ENCODE results near the gene TPPP. TPM values are rescaled to one million over a fixed set of nuclear protein-coding genes. Genes with fewer than 3 reads are reported as not detected.

TPPP gene
- total RNA-seq, 2 experiments from 2014 or later, result 0.10 to 0.15 TPM

GRCh38 chr5:677131-678101 lies 15.7 kb downstream of the TPPP start:
- POLR2A ChIA-PET, result no interaction called here
- CTCF ChIA-PET, result no interaction called here
- Mint-ChIP-seq H3K36me3 (ENCODE audit: low read depth) (no peaks in the 10 kb centered on the region), H3K27ac (no peak overlapping the region), H3K4me3 (no peak overlapping the region), H3K4me1 (peaks cover 6% of the 10 kb centered on the region), H3K9me3 (no peaks in the 10 kb centered on the region), H3K27me3 (peaks cover 5% of the 10 kb centered on the region)
- peak; percentile 14 for DNase-seq

- no peak for DNase-seq
- no peaks in the 10 kb centered on the region for H3K36me3 Mint-ChIP-seq (ENCODE audit: low read depth)
- POLR2A ChIA-PET, result no interaction called here
- CTCF ChIA-PET, result no interaction called here
- no peak overlapping the region for H3K27ac Mint-ChIP-seq
- no peaks in the 10 kb centered on the region for H3K9me3 Mint-ChIP-seq
- no peak overlapping the region for H3K4me3 Mint-ChIP-seq
- peaks cover 5% of the 10 kb centered on the region for H3K27me3 Mint-ChIP-seq
- peaks cover 6% of the 10 kb centered on the region for H3K4me1 Mint-ChIP-seq
Measured at GRCh38 chr5:676699-677076, 16.5 kb downstream of the TPPP start.

GRCh38 chr5:675871-676698 lies 17.1 kb downstream of the TPPP start:
- Mint-ChIP-seq H3K4me3 (no peak overlapping the region), H3K4me1 (peaks cover 6% of the 10 kb centered on the region), H3K36me3 (ENCODE audit: low read depth) (no peaks in the 10 kb centered on the region), H3K27ac (no peak overlapping the region), H3K27me3 (peaks cover 5% of the 10 kb centered on the region), H3K9me3 (no peaks in the 10 kb centered on the region)
- ChIA-PET POLR2A (no interaction called here), CTCF (no interaction called here)
- DNase-seq, result no peak

GRCh38 chr5:675111-675870 lies 17.9 kb downstream of the TPPP start:
- Mint-ChIP-seq H3K27me3 (peaks cover 5% of the 10 kb centered on the region), H3K27ac (no peak overlapping the region), H3K36me3 (ENCODE audit: low read depth) (no peaks in the 10 kb centered on the region), H3K4me3 (no peak overlapping the region), H3K9me3 (no peaks in the 10 kb centered on the region), H3K4me1 (peaks cover 6% of the 10 kb centered on the region)
- POLR2A ChIA-PET, result no interaction called here
- DNase-seq, result no peak
- CTCF ChIA-PET, result no interaction called here

GRCh38 chr5:674630-675011 lies 18.5 kb downstream of the TPPP start:
- ChIA-PET CTCF (no interaction called here), POLR2A (no interaction called here)
- no peak overlapping the region for H3K27ac Mint-ChIP-seq
- H3K9me3 Mint-ChIP-seq, result no peaks in the 10 kb centered on the region
- peaks cover 5% of the 10 kb centered on the region for H3K27me3 Mint-ChIP-seq
- peaks cover 6% of the 10 kb centered on the region for H3K4me1 Mint-ChIP-seq
- no peak for DNase-seq
- no peak overlapping the region for H3K4me3 Mint-ChIP-seq
- H3K36me3 Mint-ChIP-seq (ENCODE audit: low read depth), result no peaks in the 10 kb centered on the region

GRCh38 chr5:673831-674629 lies 19.1 kb downstream of the TPPP start:
- Mint-ChIP-seq H3K27ac (no peak overlapping the region), H3K36me3 (ENCODE audit: low read depth) (no peaks in the 10 kb centered on the region), H3K27me3 (peaks cover 5% of the 10 kb centered on the region), H3K4me1 (peaks cover 6% of the 10 kb centered on the region), H3K4me3 (no peak overlapping the region), H3K9me3 (no peaks in the 10 kb centered on the region)
- POLR2A ChIA-PET, result no interaction called here
- no peak for DNase-seq
- CTCF ChIA-PET, result interaction anchor here (0.8 kb wide), 1 partner anchor 486 kb away, joined by 3 read pairs; no protein-coding TSS in a partner anchor

- Mint-ChIP-seq H3K4me3 (no peak overlapping the region), H3K9me3 (no peaks in the 10 kb centered on the region), H3K27ac (no peak overlapping the region), H3K4me1 (peaks cover 6% of the 10 kb centered on the region), H3K36me3 (ENCODE audit: low read depth) (no peaks in the 10 kb centered on the region), H3K27me3 (peaks cover 5% of the 10 kb centered on the region)
- no peak for DNase-seq
- ChIA-PET CTCF (interaction anchor here (0.8 kb wide), 1 partner anchor 485 kb away, joined by 3 read pairs; no protein-coding TSS in a partner anchor), POLR2A (no interaction called here)
Measured at GRCh38 chr5:673161-673830, 19.9 kb downstream of the TPPP start.

GRCh38 chr5:672329-673160 lies 20.6 kb downstream of the TPPP start:
- CTCF ChIA-PET, result interaction anchor here (0.8 kb wide), 1 partner anchor 484 kb away, joined by 3 read pairs; no protein-coding TSS in a partner anchor
- Mint-ChIP-seq H3K27me3 (peaks cover 5% of the 10 kb centered on the region), H3K4me3 (no peak overlapping the region), H3K4me1 (peaks cover 6% of the 10 kb centered on the region), H3K9me3 (no peaks in the 10 kb centered on the region), H3K36me3 (ENCODE audit: low read depth) (peaks cover 1% of the 10 kb centered on the region), H3K27ac (no peak overlapping the region)
- POLR2A ChIA-PET, result no interaction called here
- peak; percentile 58 for DNase-seq

GRCh38 chr5:671459-672328 lies 21.5 kb downstream of the TPPP start:
- Mint-ChIP-seq H3K9me3 (no peaks in the 10 kb centered on the region), H3K4me1 (peaks cover 6% of the 10 kb centered on the region), H3K27ac (no peak overlapping the region), H3K27me3 (peaks cover 5% of the 10 kb centered on the region), H3K4me3 (no peak overlapping the region), H3K36me3 (ENCODE audit: low read depth) (peaks cover 5% of the 10 kb centered on the region)
- CTCF ChIA-PET, result no interaction called here
- POLR2A ChIA-PET, result no interaction called here
- peak; percentile 64 for DNase-seq

GRCh38 chr5:670396-671270 lies 22.5 kb downstream of the TPPP start:
- Mint-ChIP-seq H3K27me3 (peaks cover 5% of the 10 kb centered on the region), H3K9me3 (no peaks in the 10 kb centered on the region), H3K4me1 (peaks cover 6% of the 10 kb centered on the region), H3K36me3 (ENCODE audit: low read depth) (peaks cover 5% of the 10 kb centered on the region), H3K4me3 (no peak overlapping the region), H3K27ac (no peak overlapping the region)
- POLR2A ChIA-PET, result no interaction called here
- CTCF ChIA-PET, result interaction anchor here (0.6 to 1.9 kb wide), 3 partner anchors 12 to 70 kb away, joined by 3 to 5 read pairs (median 4); no protein-coding TSS in a partner anchor
- DNase-seq, result no peak

All from activated CD4-positive, alpha-beta memory T cell treated with anti-CD3 and anti-CD28 coated beads, Interleukin-2, amount 10 ng/mL, durations not matched to agents 7 days and 5 days (primary cell).